AG09319 (cell line): ENCODE results near the gene MYH14.

Experiments
- DNase-seq: peaks from one replicate; pipeline ENCODE4 v3.0.0-alpha.2; 2010; ENCODE audit warnings: low read depth; ENCODE audit errors: extremely low read depth
- CTCF ChIP-seq: IDR thresholded peaks from 2 replicates; pipeline ENCODE4 v1.5.1; 2011; ENCODE audit warnings: low read depth, mild to moderate bottlenecking, inconsistent platforms, low read length, moderate library complexity

Gene MYH14

GRCh38 chr19:50357178-50358100 lies 154.0 kb downstream of the MYH14 start:
- DNase-seq: no peak
- TF ChIP-seq CTCF: peak; percentile 86

- no peak for TF ChIP-seq CTCF
- no peak for DNase-seq
Observed at GRCh38 chr19:50358483-50359327, 155.3 kb downstream of the MYH14 start.

- TF ChIP-seq CTCF: no peak
- DNase-seq: no peak
Observed at GRCh38 chr19:50359328-50359818, 156.0 kb downstream of the MYH14 start.
